Uterus (tissue), 2 donors: ENCODE data around the gene SAA1.

Source experiments
- POLR2A ChIP-seq, 2 donors: fragments of 450-650 bp; IDR thresholded peaks; one replicate each; pipeline ENCODE4 v1.6.1; 2016; ENCODE audit warnings: antibody characterized with exemption in 2 of 2, mild to moderate bottlenecking in 1 of 2, moderate library complexity in 1 of 2
- TF ChIP-seq, protein P1 (sequence below), 4 experiments: fragments of 200-600 bp in 2 of 4; fragments of 450-650 bp in 2 of 4; sonication (generic) in 2 of 4; IDR thresholded peaks; one replicate each; pipeline ENCODE4 v1.5.1; 2016 to 2019; ENCODE audit warnings: antibody characterized with exemption in 4 of 4, mild to moderate bottlenecking in 2 of 4, moderate library complexity in 1 of 4

DNA sequence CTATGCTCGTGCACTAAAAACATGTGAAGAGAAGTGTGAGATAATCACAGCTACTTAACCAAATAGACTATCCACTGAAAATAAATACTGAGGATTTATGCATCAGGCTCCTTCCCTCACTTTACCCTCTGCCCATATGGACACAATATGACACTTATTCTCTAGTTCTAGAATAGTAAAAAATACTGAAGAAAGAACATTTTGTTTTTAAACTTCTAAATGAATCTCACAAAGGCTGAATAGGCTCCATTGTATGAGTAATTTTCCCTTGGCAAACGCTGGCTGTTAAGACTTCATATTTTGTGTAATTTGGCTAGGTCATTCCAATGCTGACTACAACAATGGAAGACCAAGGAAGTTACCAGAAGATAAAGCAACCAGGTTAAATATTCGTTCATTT, 45.9 kb downstream of the SAA1 start:
- TF ChIP-seq POLR2A (IDR thresholded peaks at IDR 0.05): no peak
- TF ChIP-seq, protein P1, sequence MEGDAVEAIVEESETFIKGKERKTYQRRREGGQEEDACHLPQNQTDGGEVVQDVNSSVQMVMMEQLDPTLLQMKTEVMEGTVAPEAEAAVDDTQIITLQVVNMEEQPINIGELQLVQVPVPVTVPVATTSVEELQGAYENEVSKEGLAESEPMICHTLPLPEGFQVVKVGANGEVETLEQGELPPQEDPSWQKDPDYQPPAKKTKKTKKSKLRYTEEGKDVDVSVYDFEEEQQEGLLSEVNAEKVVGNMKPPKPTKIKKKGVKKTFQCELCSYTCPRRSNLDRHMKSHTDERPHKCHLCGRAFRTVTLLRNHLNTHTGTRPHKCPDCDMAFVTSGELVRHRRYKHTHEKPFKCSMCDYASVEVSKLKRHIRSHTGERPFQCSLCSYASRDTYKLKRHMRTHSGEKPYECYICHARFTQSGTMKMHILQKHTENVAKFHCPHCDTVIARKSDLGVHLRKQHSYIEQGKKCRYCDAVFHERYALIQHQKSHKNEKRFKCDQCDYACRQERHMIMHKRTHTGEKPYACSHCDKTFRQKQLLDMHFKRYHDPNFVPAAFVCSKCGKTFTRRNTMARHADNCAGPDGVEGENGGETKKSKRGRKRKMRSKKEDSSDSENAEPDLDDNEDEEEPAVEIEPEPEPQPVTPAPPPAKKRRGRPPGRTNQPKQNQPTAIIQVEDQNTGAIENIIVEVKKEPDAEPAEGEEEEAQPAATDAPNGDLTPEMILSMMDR (IDR thresholded peaks at IDR 0.05): no peak
